ENCODE data around the gene CA5A. TPM values are rescaled to one million over a fixed set of nuclear protein-coding genes. Genes with fewer than 3 reads are reported as not detected.

The CA5A gene
- total RNA-seq, 1 experiment from 2014 or later, result not detected

DNA sequence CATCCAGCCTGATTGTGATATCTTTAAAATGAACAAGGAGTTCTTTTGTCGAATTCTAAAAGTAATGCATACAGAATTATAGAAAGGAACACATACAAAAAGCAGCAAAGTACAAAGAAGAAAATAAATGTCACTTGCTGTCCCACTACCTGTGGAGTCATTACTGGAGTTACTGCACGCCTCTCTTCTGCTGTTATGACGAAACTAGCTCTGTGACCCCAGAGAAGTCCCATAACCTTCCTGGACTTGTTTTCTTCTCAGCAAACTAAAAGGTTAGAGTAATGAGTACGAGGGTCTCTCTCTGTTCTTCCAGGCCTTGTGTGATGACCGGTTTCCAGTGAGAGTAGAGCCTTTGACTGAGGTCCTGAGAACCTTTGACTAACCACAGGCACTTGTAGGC, 41.8 kb upstream of the CA5A start (continued):
- TF ChIP-seq CEBPB (IDR thresholded peaks at IDR 0.05; ENCODE audit: low read depth) (no peak), SRF (IDR thresholded peaks at IDR 0.05; ENCODE audit: low read depth) (no peak), EGR1 (IDR thresholded peaks at IDR 0.05; ENCODE audit: low read depth) (no peak), ELF1 (IDR thresholded peaks at IDR 0.05; ENCODE audit: borderline replicate concordance, low read depth) (no peak), SIN3A (IDR thresholded peaks at IDR 0.05; ENCODE audit: low read depth) (no peak)

DNA sequence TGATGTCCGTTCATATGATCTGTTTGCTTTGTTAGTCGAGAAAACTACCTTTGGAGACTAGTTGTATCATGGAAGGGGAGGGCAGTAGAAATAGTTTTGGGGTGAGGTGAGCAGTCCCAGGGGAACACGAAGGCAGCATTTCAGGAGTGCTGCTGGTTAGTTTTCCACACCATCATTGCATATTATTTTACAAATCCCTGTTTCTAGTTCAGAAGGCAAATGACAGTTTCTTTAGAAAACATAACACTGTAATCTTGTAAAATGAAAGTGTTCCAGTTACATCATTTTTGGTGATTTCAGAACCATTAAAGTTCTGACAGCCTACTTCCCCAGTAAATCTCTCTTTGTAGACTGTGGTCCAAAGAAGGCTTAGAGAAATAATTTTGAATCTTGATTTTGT, 40.3 kb upstream of the CA5A start:
- Histone ChIP-seq H3K4me3 (replicated peaks in 1 of 2; ENCODE audit: low read depth in 1 of 2, low read length in 2 of 2) (no peak overlapping the region), H3K27ac (ENCODE audit: low read depth, low read length) (no peak overlapping the region), H3K36me3 (ENCODE audit: control insufficient read depth in 1 of 2, insufficient read depth in 2 of 2, low read length in 2 of 2) (no peaks in the 10 kb centered on the region; a peak in 1 of 4 replicates), H4K20me1 (ENCODE audit: insufficient read depth) (no peaks in the 10 kb centered on the region), H3K27me3 (ENCODE audit: insufficient read depth, low read length) (no peaks in the 10 kb centered on the region), H3K9me2 (ENCODE audit: insufficient read depth) (no peaks in the 10 kb centered on the region), H3K9ac (ENCODE audit: low read length) (no peak overlapping the region), H3K79me2 (ENCODE audit: insufficient read depth, low read length) (peaks cover 33% of the 10 kb centered on the region), H3K9me3 (ENCODE audit: control insufficient read depth in 1 of 2, insufficient read depth in 1 of 2, low read depth in 1 of 2, low read length in 2 of 2) (peaks cover 6 to 7% of the 10 kb centered on the region in 2 experiments; a peak in 2 of 4 replicates), H3K4me2 (ENCODE audit: low read length) (no peak overlapping the region), H3K4me1 (ENCODE audit: control insufficient read depth in 1 of 2, insufficient read depth in 2 of 2, low read length in 2 of 2) (peaks cover 0 to 9% of the 10 kb centered on the region in 2 experiments; a peak in 1 of 4 replicates), H2AFZ (ENCODE audit: low read depth, low read length, poor library complexity, severe bottlenecking) (no peak overlapping the region)
- BruUV-seq (replicated peaks), result no TSS peak
- DNase-seq (ENCODE audit: low read depth, low spot score) (no peak), ATAC-seq (no peak)
- TF ChIP-seq SIN3A (IDR thresholded peaks at IDR 0.05; ENCODE audit: low read depth) (no peak), POLR2A (IDR thresholded peaks at IDR 0.05; ENCODE audit: borderline replicate concordance, extremely low read depth, insufficient read depth, insufficient read length) (no peak), CBX3 (IDR thresholded peaks at IDR 0.05; ENCODE audit: low read depth) (no peak)
- TF ChIP-seq, protein P1, sequence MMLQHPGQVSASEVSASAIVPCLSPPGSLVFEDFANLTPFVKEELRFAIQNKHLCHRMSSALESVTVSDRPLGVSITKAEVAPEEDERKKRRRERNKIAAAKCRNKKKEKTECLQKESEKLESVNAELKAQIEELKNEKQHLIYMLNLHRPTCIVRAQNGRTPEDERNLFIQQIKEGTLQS (IDR thresholded peaks at IDR 0.05), result no peak
- CTCF ChIA-PET, result no interaction called here
- intact Hi-C loops (cut with micrococcal nuclease), result no loop called here
- POLR2A ChIA-PET, result no interaction called here
- RAD21 ChIA-PET (ENCODE audit: low non-redundant PET in 1 of 2, low total read pairs in 2 of 2, uncharacterized antibody in 2 of 2, unreplicated experiment in 2 of 2), result no interaction called here

DNA sequence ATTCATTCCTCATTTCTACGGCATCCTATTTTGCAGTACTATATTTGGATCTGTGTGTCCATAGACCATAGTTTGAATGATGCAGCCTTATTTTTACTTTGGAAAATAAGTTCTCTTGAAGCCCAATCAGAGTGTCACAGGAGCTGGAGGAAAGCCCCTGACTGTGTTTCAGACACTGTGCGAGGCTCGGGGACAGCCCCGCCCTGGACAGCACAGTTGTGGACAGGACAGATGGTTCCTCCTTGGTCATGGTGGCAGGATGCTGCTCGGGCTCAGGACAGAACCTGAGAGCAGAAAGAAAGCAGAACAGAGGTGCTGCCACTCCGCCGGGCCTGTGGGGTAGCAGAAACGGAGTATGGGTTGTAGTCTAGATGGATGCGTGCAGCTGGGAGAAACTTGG, 37.8 kb upstream of the CA5A start:
- TF ChIP-seq RAD21 (IDR thresholded peaks at IDR 0.05; ENCODE audit: low read depth) (no peak), FOSL1 (IDR thresholded peaks at IDR 0.05; ENCODE audit: low read depth) (no peak), SRF (IDR thresholded peaks at IDR 0.05; ENCODE audit: low read depth) (no peak), POLR2A (IDR thresholded peaks at IDR 0.05; ENCODE audit: borderline replicate concordance, extremely low read depth, insufficient read depth, insufficient read length) (no peak), EZH2phosphoT487 (IDR thresholded peaks at IDR 0.05; ENCODE audit: borderline replicate concordance) (no peak), CBX3 (IDR thresholded peaks at IDR 0.05; ENCODE audit: low read depth) (no peak), SIN3A (IDR thresholded peaks at IDR 0.05; ENCODE audit: low read depth) (no peak)
- TF ChIP-seq, protein P2, sequence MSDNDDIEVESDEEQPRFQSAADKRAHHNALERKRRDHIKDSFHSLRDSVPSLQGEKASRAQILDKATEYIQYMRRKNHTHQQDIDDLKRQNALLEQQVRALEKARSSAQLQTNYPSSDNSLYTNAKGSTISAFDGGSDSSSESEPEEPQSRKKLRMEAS (IDR thresholded peaks at IDR 0.05), result no peak
- TF ChIP-seq, protein P3, sequence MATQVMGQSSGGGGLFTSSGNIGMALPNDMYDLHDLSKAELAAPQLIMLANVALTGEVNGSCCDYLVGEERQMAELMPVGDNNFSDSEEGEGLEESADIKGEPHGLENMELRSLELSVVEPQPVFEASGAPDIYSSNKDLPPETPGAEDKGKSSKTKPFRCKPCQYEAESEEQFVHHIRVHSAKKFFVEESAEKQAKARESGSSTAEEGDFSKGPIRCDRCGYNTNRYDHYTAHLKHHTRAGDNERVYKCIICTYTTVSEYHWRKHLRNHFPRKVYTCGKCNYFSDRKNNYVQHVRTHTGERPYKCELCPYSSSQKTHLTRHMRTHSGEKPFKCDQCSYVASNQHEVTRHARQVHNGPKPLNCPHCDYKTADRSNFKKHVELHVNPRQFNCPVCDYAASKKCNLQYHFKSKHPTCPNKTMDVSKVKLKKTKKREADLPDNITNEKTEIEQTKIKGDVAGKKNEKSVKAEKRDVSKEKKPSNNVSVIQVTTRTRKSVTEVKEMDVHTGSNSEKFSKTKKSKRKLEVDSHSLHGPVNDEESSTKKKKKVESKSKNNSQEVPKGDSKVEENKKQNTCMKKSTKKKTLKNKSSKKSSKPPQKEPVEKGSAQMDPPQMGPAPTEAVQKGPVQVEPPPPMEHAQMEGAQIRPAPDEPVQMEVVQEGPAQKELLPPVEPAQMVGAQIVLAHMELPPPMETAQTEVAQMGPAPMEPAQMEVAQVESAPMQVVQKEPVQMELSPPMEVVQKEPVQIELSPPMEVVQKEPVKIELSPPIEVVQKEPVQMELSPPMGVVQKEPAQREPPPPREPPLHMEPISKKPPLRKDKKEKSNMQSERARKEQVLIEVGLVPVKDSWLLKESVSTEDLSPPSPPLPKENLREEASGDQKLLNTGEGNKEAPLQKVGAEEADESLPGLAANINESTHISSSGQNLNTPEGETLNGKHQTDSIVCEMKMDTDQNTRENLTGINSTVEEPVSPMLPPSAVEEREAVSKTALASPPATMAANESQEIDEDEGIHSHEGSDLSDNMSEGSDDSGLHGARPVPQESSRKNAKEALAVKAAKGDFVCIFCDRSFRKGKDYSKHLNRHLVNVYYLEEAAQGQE (IDR thresholded peaks at IDR 0.05; ENCODE audit: low read depth), result no peak
- TF ChIP-seq, protein P4, sequence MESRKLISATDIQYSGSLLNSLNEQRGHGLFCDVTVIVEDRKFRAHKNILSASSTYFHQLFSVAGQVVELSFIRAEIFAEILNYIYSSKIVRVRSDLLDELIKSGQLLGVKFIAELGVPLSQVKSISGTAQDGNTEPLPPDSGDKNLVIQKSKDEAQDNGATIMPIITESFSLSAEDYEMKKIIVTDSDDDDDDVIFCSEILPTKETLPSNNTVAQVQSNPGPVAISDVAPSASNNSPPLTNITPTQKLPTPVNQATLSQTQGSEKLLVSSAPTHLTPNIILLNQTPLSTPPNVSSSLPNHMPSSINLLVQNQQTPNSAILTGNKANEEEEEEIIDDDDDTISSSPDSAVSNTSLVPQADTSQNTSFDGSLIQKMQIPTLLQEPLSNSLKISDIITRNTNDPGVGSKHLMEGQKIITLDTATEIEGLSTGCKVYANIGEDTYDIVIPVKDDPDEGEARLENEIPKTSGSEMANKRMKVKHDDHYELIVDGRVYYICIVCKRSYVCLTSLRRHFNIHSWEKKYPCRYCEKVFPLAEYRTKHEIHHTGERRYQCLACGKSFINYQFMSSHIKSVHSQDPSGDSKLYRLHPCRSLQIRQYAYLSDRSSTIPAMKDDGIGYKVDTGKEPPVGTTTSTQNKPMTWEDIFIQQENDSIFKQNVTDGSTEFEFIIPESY (IDR thresholded peaks at IDR 0.05; ENCODE audit: extremely low read depth, insufficient replicate concordance, low read length), result no peak
- POLR2A ChIA-PET, result no interaction called here
- H3K4me1 ChIP-seq (ENCODE audit: control insufficient read depth in 1 of 2, insufficient read depth in 2 of 2, low read length in 2 of 2), result peaks cover 0 to 9% of the 10 kb centered on the region in 2 experiments; a peak in 1 of 4 replicates

More for the DNA sequence above, 37.8 kb upstream of the CA5A start:
- Histone ChIP-seq H3K4me3 (replicated peaks in 1 of 2; ENCODE audit: low read depth in 1 of 2, low read length in 2 of 2) (no peak overlapping the region), H3K27ac (ENCODE audit: low read depth, low read length) (no peak overlapping the region), H2AFZ (ENCODE audit: low read depth, low read length, poor library complexity, severe bottlenecking) (no peak overlapping the region), H4K20me1 (ENCODE audit: insufficient read depth) (no peaks in the 10 kb centered on the region), H3K79me2 (ENCODE audit: insufficient read depth, low read length) (peaks cover 48% of the 10 kb centered on the region), H3K4me2 (ENCODE audit: low read length) (no peak overlapping the region), H3K27me3 (ENCODE audit: insufficient read depth, low read length) (no peaks in the 10 kb centered on the region), H3K9me3 (ENCODE audit: control insufficient read depth in 1 of 2, insufficient read depth in 1 of 2, low read depth in 1 of 2, low read length in 2 of 2) (peaks cover 13 to 14% of the 10 kb centered on the region in 2 experiments; a peak in 3 of 4 replicates), H3K9ac (ENCODE audit: low read length) (no peak overlapping the region), H3K36me3 (ENCODE audit: control insufficient read depth in 1 of 2, insufficient read depth in 2 of 2, low read length in 2 of 2) (peaks cover 0 to 4% of the 10 kb centered on the region in 2 experiments; a peak in 1 of 4 replicates), H3K9me2 (ENCODE audit: insufficient read depth) (no peaks in the 10 kb centered on the region)
- intact Hi-C loops (cut with micrococcal nuclease), result no loop called here
- DNase-seq (ENCODE audit: low read depth, low spot score) (no peak), ATAC-seq (no peak)
- CTCF ChIA-PET, result no interaction called here
- RAD21 ChIA-PET (ENCODE audit: low non-redundant PET in 1 of 2, low total read pairs in 2 of 2, uncharacterized antibody in 2 of 2, unreplicated experiment in 2 of 2), result no interaction called here
- BruUV-seq (replicated peaks), result no TSS peak
